ENCODE data around the gene SLC44A4. TPM values are rescaled to one million over a fixed set of nuclear protein-coding genes. Genes with fewer than 3 reads are reported as not detected.
"Not testable (repeated sequence)": the region's sequence is repeated elsewhere in the genome, so short reads cannot be mapped to it uniquely, and the experiment has no call there.

SLC44A4 gene
- total and polyA plus RNA-seq, 11 donors: 0.07 TPM; not detected in 10

DNA sequence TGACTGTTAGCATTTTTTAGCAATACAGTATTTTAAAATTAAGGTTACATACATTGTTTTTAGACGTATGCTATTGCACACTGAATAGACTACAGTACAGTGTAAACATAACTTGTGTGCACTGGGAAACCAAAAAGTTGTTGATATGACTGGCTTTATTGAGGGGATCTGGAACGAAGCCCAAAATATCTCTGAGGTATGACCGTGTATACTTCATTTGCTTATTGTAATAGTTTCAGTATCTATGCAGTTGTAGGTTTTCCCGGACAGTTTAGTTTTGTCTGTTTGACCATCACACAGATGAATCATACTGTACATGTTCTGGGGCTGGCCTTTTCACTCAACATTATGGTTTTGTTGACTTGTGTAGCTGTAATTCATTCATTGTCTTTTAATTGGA, 30.0 kb upstream of the SLC44A4 start:
- Histone ChIP-seq H3K9me3 (no peaks in the 10 kb centered on the region), H3K4me3 (no peak overlapping the region), H3K4me1 (peaks cover 0 to 16% (median 0%) of the 10 kb centered on the region in 12 donors), H3K27me3 (no peaks in the 10 kb centered on the region), H3K27ac (no peak overlapping the region), H3K36me3 (no peaks in the 10 kb centered on the region)
- ATAC-seq: no peak
- no peak for DNase-seq
- WGBS, 4 donors: 58 to 68% (median 60%) methylated on average over 4 of the region's 4 CpGs
- TF ChIP-seq, protein P1, sequence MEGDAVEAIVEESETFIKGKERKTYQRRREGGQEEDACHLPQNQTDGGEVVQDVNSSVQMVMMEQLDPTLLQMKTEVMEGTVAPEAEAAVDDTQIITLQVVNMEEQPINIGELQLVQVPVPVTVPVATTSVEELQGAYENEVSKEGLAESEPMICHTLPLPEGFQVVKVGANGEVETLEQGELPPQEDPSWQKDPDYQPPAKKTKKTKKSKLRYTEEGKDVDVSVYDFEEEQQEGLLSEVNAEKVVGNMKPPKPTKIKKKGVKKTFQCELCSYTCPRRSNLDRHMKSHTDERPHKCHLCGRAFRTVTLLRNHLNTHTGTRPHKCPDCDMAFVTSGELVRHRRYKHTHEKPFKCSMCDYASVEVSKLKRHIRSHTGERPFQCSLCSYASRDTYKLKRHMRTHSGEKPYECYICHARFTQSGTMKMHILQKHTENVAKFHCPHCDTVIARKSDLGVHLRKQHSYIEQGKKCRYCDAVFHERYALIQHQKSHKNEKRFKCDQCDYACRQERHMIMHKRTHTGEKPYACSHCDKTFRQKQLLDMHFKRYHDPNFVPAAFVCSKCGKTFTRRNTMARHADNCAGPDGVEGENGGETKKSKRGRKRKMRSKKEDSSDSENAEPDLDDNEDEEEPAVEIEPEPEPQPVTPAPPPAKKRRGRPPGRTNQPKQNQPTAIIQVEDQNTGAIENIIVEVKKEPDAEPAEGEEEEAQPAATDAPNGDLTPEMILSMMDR (IDR thresholded peaks at IDR 0.05): no peak
- TF ChIP-seq POLR2A (IDR thresholded peaks at IDR 0.05): no peak
- intact Hi-C loops (cut with DNase I): loop anchor here in 3 of 10 donors (5.0 to 10.0 kb wide), 2 partner anchors 39 to 46 kb away; partner anchors contain the start of genes NELFE (in 2 of the 3), SKIC2 (in 2 of the 3) and CFB (in 1 of the 3)

DNA sequence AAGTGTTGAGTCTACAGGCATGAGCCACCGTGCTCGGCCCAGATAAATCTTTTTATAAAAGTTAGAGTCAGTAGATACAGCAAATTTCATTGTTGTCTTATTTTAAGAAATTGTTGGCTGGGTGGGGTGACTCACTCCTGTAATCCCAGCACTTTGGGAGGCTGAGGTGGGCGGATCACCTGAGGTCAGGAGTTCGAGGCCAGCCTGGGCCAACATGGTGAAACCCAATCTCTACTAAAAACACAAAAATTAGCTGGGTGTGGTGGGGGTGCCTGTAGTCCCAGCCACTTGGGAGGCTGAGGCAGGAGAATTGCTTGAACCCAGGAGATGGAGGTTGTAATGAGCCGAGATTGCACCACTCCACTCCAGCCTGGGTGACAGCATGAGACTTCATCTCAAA, 29.5 kb upstream of the SLC44A4 start:
- not testable (repeated sequence) for H3K27ac ChIP-seq, ATAC-seq, H3K36me3 ChIP-seq, H3K9me3 ChIP-seq, DNase-seq, H3K4me3 ChIP-seq, H3K27me3 ChIP-seq
- intact Hi-C loops (cut with DNase I): loop anchor here in 3 of 10 donors (5.0 to 10.0 kb wide), 2 partner anchors 39 to 47 kb away; partner anchors contain the start of genes NELFE (in 2 of the 3), SKIC2 (in 2 of the 3) and CFB (in 1 of the 3)
- 87 to 91% (median 89%) methylated on average over 5 of the region's 5 CpGs for WGBS, 4 donors
- peaks cover 0 to 16% (median 0%) of the 10 kb centered on the region in 12 donors for H3K4me1 ChIP-seq

DNA sequence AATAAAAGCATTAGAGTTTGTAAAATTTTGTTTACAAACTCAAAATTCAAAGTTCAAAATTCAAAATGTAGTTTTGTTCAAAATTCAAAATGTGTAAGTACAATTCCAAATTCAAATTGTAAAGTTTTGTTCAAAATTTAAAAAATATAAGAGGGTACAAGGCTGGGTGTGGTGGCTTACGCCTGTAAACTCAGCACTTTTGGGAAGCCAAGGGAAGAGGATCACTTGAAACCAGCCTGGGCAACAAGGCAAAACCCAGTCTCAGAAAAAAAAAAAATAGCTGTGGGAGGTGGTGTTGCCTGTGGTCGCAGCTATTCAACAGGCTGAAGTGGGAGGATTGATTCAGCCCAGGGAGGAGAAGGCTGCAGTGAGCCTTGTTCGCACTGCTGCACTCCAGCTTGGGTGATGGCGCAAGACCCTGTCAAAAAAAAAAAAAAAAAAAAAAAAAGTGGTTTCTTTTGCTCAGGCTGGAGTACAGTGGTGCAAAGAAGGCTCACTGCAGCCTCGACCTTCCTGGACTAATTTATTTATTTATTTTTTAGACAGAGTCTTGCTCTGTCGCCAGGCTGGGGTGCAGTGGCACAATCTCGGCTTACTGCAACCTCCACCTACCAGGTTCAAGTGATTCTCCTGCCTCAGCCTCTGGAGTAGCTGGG, 28.5 kb upstream of the SLC44A4 start:
- WGBS, 4 donors: 59 to 68% (median 64%) methylated on average over 7 of the region's 7 CpGs
- H3K36me3 ChIP-seq: no peaks in the 10 kb centered on the region
- TF ChIP-seq, protein P1 (IDR thresholded peaks at IDR 0.05): no peak
- TF ChIP-seq POLR2A (IDR thresholded peaks at IDR 0.05): no peak
- H3K27me3 ChIP-seq: no peaks in the 10 kb centered on the region
- H3K4me3 ChIP-seq: no peak overlapping the region
- DNase-seq (no peak), ATAC-seq (peak in 2 of 4 donors; percentile 17 to 46)
- H3K9me3 ChIP-seq: no peaks in the 10 kb centered on the region
- H3K4me1 ChIP-seq: peaks cover 0 to 25% (median 5%) of the 10 kb centered on the region in 12 donors
- no peak overlapping the region for H3K27ac ChIP-seq
- intact Hi-C loops (cut with DNase I): loop anchor here in 3 of 10 donors (5.0 to 10.0 kb wide), 2 partner anchors 40 to 48 kb away; partner anchors contain the start of genes NELFE (in 2 of the 3), SKIC2 (in 2 of the 3) and CFB (in 1 of the 3)

DNA sequence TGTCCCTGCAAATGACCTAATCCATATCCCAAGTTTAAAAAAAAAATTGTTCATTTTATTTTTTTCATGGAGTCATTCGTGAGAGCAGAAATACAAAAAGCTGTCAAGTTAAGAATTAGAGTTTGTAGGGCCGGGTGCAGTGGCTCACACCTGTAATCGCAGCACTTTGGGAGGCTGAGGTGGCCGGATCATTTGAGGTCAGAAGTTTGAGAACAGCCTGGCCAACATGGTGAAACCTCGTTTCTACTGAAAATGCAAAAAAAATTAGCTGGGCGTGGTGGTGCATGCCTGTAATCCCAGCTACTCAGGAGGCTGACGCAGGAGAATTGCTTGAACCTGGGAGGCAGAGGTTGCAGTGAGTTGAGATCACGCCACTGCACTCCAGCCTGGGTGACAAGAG, 27.9 kb upstream of the SLC44A4 start:
- H3K36me3 ChIP-seq, H3K27me3 ChIP-seq, H3K4me3 ChIP-seq, H3K27ac ChIP-seq, H3K9me3 ChIP-seq, ATAC-seq, DNase-seq: not testable (repeated sequence)
- H3K4me1 ChIP-seq: peaks cover 0 to 25% (median 5%) of the 10 kb centered on the region in 12 donors
- WGBS, 4 donors: 76 to 82% (median 79%) methylated on average over 8 of the region's 8 CpGs
- intact Hi-C loops (cut with DNase I): loop anchor here in 3 of 10 donors (5.0 to 10.0 kb wide), 2 partner anchors 41 to 48 kb away; partner anchors contain the start of genes NELFE (in 2 of the 3), SKIC2 (in 2 of the 3) and CFB (in 1 of the 3)

DNA sequence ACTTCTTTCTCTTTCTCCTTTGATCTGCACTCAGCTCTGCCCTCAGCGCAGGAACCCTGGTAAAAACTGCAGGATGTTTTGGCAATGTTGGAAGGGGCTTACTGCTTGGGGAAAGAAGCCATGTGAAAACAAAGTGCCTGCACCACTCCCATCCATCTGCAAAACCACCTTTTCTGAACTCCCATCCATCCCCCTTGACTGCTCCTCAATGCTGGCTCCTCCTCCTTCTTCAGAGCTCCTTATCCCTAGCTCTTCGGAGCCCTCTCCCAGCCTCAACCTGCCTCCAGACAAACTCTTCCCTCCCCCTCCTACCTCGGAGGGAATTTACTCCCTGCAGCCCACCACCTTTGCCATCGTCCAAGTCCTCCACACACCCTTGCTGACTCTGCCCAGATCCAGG, 27.3 kb upstream of the SLC44A4 start:
- intact Hi-C loops (cut with DNase I): loop anchor here in 3 of 10 donors (5.0 to 10.0 kb wide), 2 partner anchors 41 to 49 kb away; partner anchors contain the start of genes NELFE (in 2 of the 3), SKIC2 (in 2 of the 3) and CFB (in 1 of the 3)
- TF ChIP-seq POLR2A (IDR thresholded peaks at IDR 0.05): no peak
- TF ChIP-seq, protein P1 (IDR thresholded peaks at IDR 0.05): no peak
- H3K4me1 ChIP-seq: peaks cover 0 to 26% (median 8%) of the 10 kb centered on the region in 12 donors
- no peaks in the 10 kb centered on the region for H3K27me3 ChIP-seq
- H3K4me3 ChIP-seq: no peak overlapping the region
- no peak for DNase-seq
- no peak for ATAC-seq
- no peaks in the 10 kb centered on the region for H3K9me3 ChIP-seq
- H3K27ac ChIP-seq: no peak overlapping the region
- no peaks in the 10 kb centered on the region for H3K36me3 ChIP-seq
- WGBS, 4 donors: 28 to 35% (median 33%) methylated on average over 4 of the region's 4 CpGs
